ENCODE measurements around the gene ARMC9.
"Not testable (repeated sequence)": the region's sequence is repeated elsewhere in the genome, so short reads cannot be mapped to it uniquely, and the experiment has no call there.

The ARMC9 gene

GRCh38 chr2:231183851-231184250 lies 14.6 kb upstream of the ARMC9 start:
- DNase-seq (ENCODE audit: low spot score) = no peak

GRCh38 chr2:231184319-231184718 lies 14.1 kb upstream of the ARMC9 start:
- no peak for DNase-seq (ENCODE audit: low spot score)

GRCh38 chr2:231185050-231185725 lies 13.2 kb upstream of the ARMC9 start:
- no peak for DNase-seq (ENCODE audit: low spot score)

GRCh38 chr2:231185886-231186285 lies 12.5 kb upstream of the ARMC9 start:
- DNase-seq (ENCODE audit: low spot score) = no peak

GRCh38 chr2:231186325-231186724 lies 12.1 kb upstream of the ARMC9 start:
- DNase-seq (ENCODE audit: low spot score) = no peak

GRCh38 chr2:231187736-231188505 lies 10.5 kb upstream of the ARMC9 start:
- DNase-seq (ENCODE audit: low spot score) = no peak

GRCh38 chr2:231188506-231189170 lies 9.8 kb upstream of the ARMC9 start:
- no peak for DNase-seq (ENCODE audit: low spot score)

GRCh38 chr2:231189171-231189530 lies 9.3 kb upstream of the ARMC9 start:
- no peak for DNase-seq (ENCODE audit: low spot score)

- no peak for DNase-seq (ENCODE audit: low spot score)
Measured at GRCh38 chr2:231189571-231190495, 8.6 kb upstream of the ARMC9 start.

GRCh38 chr2:231190531-231191197 lies 7.8 kb upstream of the ARMC9 start:
- DNase-seq (ENCODE audit: low spot score) = no peak

GRCh38 chr2:231191896-231192872 lies 6.2 kb upstream of the ARMC9 start:
- DNase-seq (ENCODE audit: low spot score) = peak; percentile 42

- peak; percentile 91 for DNase-seq (ENCODE audit: low spot score)
Measured at GRCh38 chr2:231193216-231193615, 5.2 kb upstream of the ARMC9 start.

- no peak for DNase-seq (ENCODE audit: low spot score)
Measured at GRCh38 chr2:231196592-231196991, 1.8 kb upstream of the ARMC9 start.

- DNase-seq (ENCODE audit: low spot score) = not testable (repeated sequence)
Measured at GRCh38 chr2:231197196-231197595, 1.2 kb upstream of the ARMC9 start.

GRCh38 chr2:231197706-231198290 lies 633 bp upstream of the ARMC9 start:
- DNase-seq (ENCODE audit: low spot score) = no peak

GRCh38 chr2:231199219-231199618 lies 788 bp downstream of the ARMC9 start:
- DNase-seq (ENCODE audit: low spot score) = no peak

GRCh38 chr2:231200805-231201474 lies 2.5 kb downstream of the ARMC9 start:
- peak; percentile 58 for DNase-seq (ENCODE audit: low spot score)

GRCh38 chr2:231201475-231201814 lies 3.0 kb downstream of the ARMC9 start:
- DNase-seq (ENCODE audit: low spot score) = no peak

- DNase-seq (ENCODE audit: low spot score) = no peak
Measured at GRCh38 chr2:231203087-231203486, 4.7 kb downstream of the ARMC9 start.
